ENCODE measurements around the gene CHAF1A. TPM values are rescaled to one million over a fixed set of nuclear protein-coding genes. Genes with fewer than 3 reads are reported as not detected.

Gene CHAF1A, protein sequence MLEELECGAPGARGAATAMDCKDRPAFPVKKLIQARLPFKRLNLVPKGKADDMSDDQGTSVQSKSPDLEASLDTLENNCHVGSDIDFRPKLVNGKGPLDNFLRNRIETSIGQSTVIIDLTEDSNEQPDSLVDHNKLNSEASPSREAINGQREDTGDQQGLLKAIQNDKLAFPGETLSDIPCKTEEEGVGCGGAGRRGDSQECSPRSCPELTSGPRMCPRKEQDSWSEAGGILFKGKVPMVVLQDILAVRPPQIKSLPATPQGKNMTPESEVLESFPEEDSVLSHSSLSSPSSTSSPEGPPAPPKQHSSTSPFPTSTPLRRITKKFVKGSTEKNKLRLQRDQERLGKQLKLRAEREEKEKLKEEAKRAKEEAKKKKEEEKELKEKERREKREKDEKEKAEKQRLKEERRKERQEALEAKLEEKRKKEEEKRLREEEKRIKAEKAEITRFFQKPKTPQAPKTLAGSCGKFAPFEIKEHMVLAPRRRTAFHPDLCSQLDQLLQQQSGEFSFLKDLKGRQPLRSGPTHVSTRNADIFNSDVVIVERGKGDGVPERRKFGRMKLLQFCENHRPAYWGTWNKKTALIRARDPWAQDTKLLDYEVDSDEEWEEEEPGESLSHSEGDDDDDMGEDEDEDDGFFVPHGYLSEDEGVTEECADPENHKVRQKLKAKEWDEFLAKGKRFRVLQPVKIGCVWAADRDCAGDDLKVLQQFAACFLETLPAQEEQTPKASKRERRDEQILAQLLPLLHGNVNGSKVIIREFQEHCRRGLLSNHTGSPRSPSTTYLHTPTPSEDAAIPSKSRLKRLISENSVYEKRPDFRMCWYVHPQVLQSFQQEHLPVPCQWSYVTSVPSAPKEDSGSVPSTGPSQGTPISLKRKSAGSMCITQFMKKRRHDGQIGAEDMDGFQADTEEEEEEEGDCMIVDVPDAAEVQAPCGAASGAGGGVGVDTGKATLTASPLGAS
- 100 to 1,000 TPM; 118 to 126 TPM for total RNA-seq

DNA sequence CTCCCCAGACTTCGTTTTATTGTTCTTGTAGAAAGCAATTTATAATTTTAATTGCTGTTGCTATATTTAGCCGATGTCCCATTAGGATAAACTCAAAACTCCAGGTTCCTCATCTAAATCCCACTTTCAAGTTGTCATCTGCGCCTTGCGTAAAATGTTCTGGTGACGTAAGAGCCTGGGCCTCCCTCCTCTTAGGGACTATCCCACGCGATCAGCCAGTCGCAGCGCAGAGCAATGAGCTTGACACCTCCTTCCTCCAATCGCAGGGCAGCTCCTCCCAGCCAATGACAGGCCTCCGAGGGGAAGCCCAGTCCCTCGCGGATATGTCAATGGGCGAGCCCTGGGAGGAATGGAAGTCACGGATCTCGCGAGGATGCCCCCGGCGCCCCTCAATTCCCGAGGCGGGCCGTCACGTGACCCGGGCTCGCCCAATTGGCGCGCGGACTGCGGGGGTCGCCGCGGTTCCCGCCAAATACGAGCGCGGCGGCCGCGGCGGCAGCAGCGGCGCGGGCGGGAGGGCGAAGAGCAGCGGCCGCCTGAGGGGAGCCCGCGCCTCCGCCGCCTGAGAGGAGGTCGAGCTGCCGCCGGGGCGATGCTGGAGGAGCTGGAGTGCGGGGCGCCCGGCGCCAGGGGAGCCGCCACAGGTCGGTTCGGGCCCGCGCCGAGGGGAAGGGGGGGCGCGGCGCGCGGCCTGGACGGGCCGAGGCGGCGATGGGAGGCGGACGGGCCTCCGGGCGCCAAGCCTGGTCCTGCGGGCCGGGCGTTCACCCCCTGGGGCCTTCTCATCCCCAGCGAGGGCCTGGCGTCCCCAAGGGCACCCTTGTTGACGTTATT lies at the start of gene CHAF1A:
TSS of gene CHAF1A (plus strand) at position 470 of the 834 bp plus-strand sequence. CDS start at position 593, 123 bp downstream.
- CTCF ChIA-PET, result interaction anchor here (0.6 to 3.3 kb wide), 13 partner anchors 25 to 414 kb away, joined by 3 to 34 read pairs (median 5); partner anchors contain the start of genes MPND and YJU2
- peaks cover 63% of the 10 kb centered on the region for H3K4me1 Mint-ChIP-seq
- peak within 1 kb of the TSS; percentile 97 for H3K27ac Mint-ChIP-seq
- H3K36me3 Mint-ChIP-seq, result peaks cover 34% of the 10 kb centered on the region
- no peaks in the 10 kb centered on the region for H3K27me3 Mint-ChIP-seq
- no peaks in the 10 kb centered on the region for H3K9me3 Mint-ChIP-seq (ENCODE audit: low read depth)
- H3K4me3 Mint-ChIP-seq, result peak within 1 kb of the TSS; percentile 94
- peak; percentile 93 for ATAC-seq
- peak; percentile 100 for DNase-seq

DNA sequence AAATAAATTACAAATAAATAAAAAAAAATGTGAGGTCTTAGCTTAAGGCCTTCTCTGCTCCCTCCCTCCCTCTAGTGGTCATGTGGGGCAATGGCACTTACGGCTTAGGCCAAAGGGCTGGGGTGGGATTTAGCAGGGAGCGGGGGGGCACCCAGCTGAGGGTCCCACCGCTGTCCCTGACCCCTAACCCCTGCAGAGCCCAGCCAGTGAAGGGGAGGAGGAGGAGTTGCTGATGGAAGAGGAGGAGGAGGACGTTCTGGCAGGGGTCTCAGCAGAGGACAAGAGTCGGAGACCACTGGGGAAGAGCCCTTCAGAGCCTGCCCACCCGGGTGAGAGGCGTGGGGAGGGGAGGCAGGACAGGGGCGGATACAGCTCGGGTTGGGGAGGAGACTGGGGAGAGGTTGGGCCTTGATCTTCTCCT lies 49.7 kb upstream of the CHAF1A start:
- no peak overlapping the region for H3K4me3 Mint-ChIP-seq
- H3K9me3 Mint-ChIP-seq (ENCODE audit: low read depth), result no peaks in the 10 kb centered on the region
- peak; percentile 76 for DNase-seq
- H3K27me3 Mint-ChIP-seq, result no peaks in the 10 kb centered on the region
- H3K4me1 Mint-ChIP-seq, result peaks cover 1% of the 10 kb centered on the region
- H3K27ac Mint-ChIP-seq, result no peak overlapping the region
- peak; percentile 69 for ATAC-seq
- H3K36me3 Mint-ChIP-seq, result no peaks in the 10 kb centered on the region
- CTCF ChIA-PET, result interaction anchor here (0.6 to 5.8 kb wide), 38 partner anchors 9 to 367 kb away, joined by 3 to 125 read pairs (median 6); partner anchors contain the start of genes CHAF1A, FSD1, MPND and SH3GL1

DNA sequence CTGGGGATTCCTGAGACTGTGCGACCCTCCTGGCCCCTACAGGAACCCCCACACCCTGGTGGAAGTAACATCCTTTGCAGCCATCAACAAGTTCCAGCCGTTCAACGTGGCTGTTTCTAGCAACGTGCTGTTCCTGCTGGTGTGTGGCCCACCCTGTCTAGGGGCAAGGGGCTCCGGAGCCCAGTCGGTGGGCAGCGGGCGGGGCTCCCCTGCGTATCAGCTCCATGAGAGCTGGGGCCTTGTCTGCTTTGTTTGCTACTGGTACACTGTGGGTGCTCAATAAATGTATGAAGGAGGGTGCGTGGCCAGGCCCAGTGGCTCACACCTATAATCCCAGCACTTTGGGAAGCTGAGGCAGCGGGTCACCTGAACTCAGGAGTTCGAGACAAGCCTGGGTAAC lies 48.2 kb upstream of the CHAF1A start:
- DNase-seq (no peak), ATAC-seq (no peak)
- Mint-ChIP-seq H3K4me3 (no peak overlapping the region), H3K36me3 (no peaks in the 10 kb centered on the region), H3K9me3 (ENCODE audit: low read depth) (no peaks in the 10 kb centered on the region), H3K27me3 (no peaks in the 10 kb centered on the region), H3K27ac (no peak overlapping the region), H3K4me1 (peaks cover 1% of the 10 kb centered on the region)
- CTCF ChIA-PET, result interaction anchor here (2.6 to 5.8 kb wide), 3 partner anchors 11 to 88 kb away, joined by 9 to 125 read pairs (median 46); partner anchors contain the start of genes MPND and STAP2

DNA sequence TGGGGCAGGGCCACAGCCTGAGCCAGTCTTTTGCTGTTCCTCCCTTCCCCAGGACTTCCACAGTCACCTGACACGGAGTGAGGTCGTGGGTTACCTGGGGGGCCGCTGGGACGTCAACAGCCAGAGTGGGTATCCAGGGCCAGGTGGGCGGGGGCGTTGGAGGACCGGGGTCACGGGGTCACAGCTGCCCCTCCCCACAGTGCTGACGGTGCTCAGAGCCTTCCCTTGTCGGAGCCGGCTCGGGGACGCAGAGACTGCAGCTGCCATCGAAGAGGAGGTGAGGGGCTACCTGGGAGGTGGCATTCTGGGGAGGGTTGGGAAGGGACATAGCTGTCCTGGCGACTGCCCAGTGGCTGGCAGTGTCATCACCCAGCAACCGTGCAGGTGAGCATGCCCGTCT lies 47.5 kb upstream of the CHAF1A start:
- H3K27me3 Mint-ChIP-seq, result no peaks in the 10 kb centered on the region
- H3K9me3 Mint-ChIP-seq (ENCODE audit: low read depth), result no peaks in the 10 kb centered on the region
- H3K27ac Mint-ChIP-seq, result no peak overlapping the region
- CTCF ChIA-PET, result interaction anchor here (3.6 to 5.8 kb wide), 2 partner anchors 12 to 89 kb away, joined by 46 to 125 read pairs; partner anchors contain the start of gene MPND
- H3K4me1 Mint-ChIP-seq, result peaks cover 1% of the 10 kb centered on the region
- H3K4me3 Mint-ChIP-seq, result no peak overlapping the region
- H3K36me3 Mint-ChIP-seq, result no peaks in the 10 kb centered on the region
- no peak for DNase-seq
- no peak for ATAC-seq

DNA sequence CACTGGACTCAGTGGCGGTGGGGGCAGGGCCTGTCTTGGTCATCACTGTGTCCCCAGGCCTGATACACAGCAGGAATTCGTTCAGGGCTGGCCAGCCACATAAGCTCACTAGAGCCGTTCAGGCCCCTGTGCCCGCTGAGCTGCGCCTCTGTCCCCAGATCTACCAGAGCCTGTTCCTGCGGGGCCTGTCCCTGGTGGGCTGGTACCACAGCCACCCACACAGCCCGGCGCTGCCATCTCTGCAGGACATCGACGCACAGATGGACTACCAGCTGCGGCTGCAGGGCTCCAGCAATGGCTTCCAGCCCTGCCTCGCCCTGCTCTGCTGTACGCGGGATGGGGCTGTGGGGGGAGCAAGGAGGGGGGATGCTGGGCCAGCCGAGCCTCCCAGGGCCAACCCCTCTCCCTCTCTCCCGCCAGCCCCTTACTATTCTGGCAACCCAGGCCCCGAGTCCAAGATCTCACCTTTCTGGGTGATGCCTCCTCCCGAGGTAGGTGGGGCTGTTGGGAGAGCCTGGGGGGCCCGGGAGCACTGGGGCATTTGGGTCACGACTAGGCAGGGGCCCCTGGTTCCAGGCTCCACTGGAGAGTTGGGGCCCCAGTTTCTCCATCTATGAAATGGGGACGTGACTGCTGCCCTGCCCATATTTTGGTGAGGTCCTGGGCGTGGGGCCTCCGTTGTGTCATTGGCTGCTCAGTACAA lies 45.2 kb upstream of the CHAF1A start:
- ATAC-seq (no peak), DNase-seq (no peak)
- Mint-ChIP-seq H3K27me3 (no peaks in the 10 kb centered on the region), H3K27ac (no peak overlapping the region), H3K36me3 (peaks cover 3% of the 10 kb centered on the region), H3K9me3 (ENCODE audit: low read depth) (no peaks in the 10 kb centered on the region), H3K4me1 (peaks cover 1% of the 10 kb centered on the region), H3K4me3 (no peak overlapping the region)
- CTCF ChIA-PET, result interaction anchor here (1.6 to 1.9 kb wide), 2 partner anchors 43 to 90 kb away, joined by 4 to 8 read pairs; partner anchors contain the start of gene SH3GL1

DNA sequence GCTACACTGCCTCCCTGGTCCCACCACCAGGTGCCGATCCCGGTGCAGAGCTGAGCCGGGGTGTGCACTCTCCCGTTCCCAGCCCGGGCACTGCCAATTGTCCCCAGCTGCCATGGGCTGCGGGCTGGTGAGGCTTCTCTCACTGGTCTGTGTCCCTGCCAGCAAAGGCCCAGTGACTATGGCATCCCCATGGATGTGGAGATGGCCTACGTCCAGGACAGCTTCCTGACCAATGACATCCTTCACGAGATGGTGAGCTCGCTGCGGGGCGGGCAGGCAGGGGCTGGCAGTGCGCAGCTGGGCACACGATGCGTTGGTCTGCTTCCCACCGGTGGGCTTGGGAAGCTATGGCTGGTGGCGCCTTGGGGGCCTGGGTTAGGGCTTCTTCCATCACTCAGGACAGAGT lies 44.5 kb upstream of the CHAF1A start:
- Mint-ChIP-seq H3K27me3 (no peaks in the 10 kb centered on the region), H3K4me1 (no peaks in the 10 kb centered on the region), H3K4me3 (no peak overlapping the region), H3K36me3 (peaks cover 3% of the 10 kb centered on the region), H3K27ac (no peak overlapping the region), H3K9me3 (ENCODE audit: low read depth) (no peaks in the 10 kb centered on the region)
- DNase-seq (no peak), ATAC-seq (no peak)
- CTCF ChIA-PET, result interaction anchor here (1.2 to 2.9 kb wide), 4 partner anchors 11 to 91 kb away, joined by 3 to 12 read pairs (median 4); partner anchors contain the start of gene SH3GL1

DNA sequence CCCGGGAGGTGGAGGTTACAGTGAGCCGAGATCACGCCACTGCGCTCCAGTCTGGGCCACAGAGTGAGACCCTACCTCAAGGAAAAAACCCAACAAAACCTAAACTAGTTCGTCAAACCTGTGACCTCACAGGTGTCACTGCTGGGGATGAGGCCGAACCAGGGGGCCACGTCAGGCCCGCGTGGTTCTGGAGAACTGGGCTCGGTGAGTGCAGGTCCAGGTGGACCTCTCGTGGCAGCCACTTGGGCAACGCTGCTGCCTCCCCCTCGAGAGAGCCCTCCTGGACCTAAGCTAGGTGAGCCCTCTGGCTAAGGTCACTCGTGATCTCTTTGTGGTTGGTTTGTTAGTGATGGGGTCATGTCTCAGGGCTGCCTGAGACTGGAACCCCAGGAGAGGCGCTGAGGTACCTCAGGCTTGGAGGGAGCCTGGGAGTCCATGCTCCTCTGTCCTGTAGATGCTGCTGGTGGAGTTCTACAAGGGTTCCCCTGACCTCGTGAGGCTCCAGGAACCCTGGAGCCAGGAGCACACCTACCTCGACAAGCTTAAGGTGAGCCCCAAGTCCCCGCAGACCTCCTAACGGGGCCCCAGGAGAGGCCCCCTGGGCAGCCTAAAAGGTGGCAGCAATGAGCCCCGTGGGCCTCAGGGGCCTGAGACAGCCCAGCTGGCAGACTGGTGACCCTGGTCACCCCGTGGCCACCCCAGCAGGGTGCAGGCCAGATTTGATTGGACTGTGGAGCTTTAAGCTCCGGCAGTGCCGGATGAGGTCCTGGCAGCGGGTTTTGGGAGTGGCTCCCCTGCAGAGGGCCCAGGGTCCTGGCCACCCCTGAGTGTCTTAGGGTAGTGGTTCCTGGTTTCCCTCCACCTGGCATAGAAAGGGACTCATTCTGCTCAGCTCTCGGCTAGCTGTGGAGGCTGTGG lies 43.5 kb upstream of the CHAF1A start:
- DNase-seq (no peak), ATAC-seq (no peak)
- CTCF ChIA-PET, result interaction anchor here (1.2 to 2.9 kb wide), 4 partner anchors 10 to 92 kb away, joined by 3 to 12 read pairs (median 4); partner anchors contain the start of gene SH3GL1
- Mint-ChIP-seq H3K27ac (no peak overlapping the region), H3K4me1 (no peaks in the 10 kb centered on the region), H3K9me3 (ENCODE audit: low read depth) (no peaks in the 10 kb centered on the region), H3K4me3 (no peak overlapping the region), H3K36me3 (peaks cover 3% of the 10 kb centered on the region), H3K27me3 (no peaks in the 10 kb centered on the region)

DNA sequence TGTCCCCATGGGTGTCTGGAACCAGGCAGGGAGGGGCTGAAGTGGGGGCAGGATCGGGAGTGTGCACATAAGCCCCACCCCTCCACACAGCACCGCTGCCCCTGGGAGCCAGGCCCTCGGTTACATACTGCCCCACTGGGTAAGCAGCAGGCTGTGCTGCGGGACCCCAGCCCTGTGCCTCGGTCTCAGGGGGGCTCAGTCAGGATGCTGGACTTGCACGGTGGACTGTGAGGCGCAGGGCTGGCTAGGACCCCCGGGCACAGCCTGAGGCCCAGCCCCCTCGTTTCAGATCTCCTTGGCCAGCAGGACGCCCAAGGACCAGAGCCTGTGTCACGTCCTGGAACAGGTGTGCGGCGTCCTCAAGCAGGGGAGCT lies 42.8 kb upstream of the CHAF1A start:
- Mint-ChIP-seq H3K4me3 (no peak overlapping the region), H3K27me3 (no peaks in the 10 kb centered on the region), H3K9me3 (ENCODE audit: low read depth) (no peaks in the 10 kb centered on the region), H3K27ac (no peak overlapping the region), H3K36me3 (peaks cover 3% of the 10 kb centered on the region), H3K4me1 (no peaks in the 10 kb centered on the region)
- ATAC-seq (no peak), DNase-seq (no peak)
- CTCF ChIA-PET, result interaction anchor here (2.9 kb wide), 1 partner anchor 92 kb away, joined by 12 read pairs; no protein-coding TSS in a partner anchor

DNA sequence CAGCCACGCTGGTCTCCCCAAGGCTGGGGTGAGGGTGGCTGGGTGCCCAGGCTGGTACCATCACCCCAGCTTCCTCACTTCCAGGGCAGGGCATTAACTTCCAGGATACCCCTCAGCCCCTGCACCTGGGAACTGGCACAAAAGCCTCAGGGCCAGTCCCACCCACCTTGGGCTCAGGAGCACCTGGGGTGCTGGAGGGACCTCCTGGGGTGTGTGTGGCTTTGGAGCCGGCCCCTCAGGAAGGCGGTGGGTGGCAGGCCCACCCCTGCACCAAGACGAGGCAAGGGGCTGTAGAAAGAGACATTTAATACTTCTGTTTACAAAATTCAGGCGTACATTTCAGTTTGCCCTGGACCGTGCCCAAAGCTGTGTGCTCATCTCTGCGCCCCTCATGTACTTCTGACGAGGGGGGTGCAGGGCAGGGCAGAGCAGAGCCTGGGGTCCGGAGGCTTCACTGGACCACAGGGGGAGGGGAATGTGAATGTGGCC lies 42.3 kb upstream of the CHAF1A start:
- CTCF ChIA-PET, result interaction anchor here (1.8 to 2.9 kb wide), 2 partner anchors 40 to 93 kb away, joined by 4 to 12 read pairs; partner anchors contain the start of gene SH3GL1
- DNase-seq (no peak), ATAC-seq (no peak)
- Mint-ChIP-seq H3K36me3 (peaks cover 3% of the 10 kb centered on the region), H3K4me3 (no peak overlapping the region), H3K27ac (no peak overlapping the region), H3K4me1 (no peaks in the 10 kb centered on the region), H3K27me3 (no peaks in the 10 kb centered on the region), H3K9me3 (ENCODE audit: low read depth) (no peaks in the 10 kb centered on the region)

DNA sequence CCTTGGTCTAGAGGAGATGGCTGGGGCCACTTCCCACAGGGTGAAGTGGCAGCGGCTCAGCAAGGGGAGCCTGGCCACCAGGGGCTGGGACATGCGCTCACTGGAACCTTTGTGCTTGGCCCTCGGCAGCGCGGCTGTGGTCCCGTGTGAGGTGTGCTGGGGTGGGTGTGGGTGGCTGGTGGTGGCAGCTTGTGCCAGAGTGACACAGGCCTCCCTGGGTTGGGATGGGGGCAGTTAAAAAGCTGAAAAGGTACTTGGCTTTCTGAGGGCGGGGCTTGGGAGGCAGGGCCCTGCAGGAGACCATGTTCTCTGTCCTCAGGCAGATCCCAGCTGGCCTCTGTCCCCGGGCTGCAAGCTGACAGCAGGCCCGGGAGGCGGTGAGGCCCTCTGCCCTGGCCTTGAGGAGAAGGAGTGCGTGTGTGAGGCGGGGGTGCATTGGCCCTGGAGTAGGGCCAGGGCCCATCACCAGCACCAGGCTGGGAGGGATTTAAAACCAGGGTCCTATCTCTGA lies 41.7 kb upstream of the CHAF1A start:
- H3K27me3 Mint-ChIP-seq, result no peaks in the 10 kb centered on the region
- H3K27ac Mint-ChIP-seq, result no peak overlapping the region
- no peaks in the 10 kb centered on the region for H3K9me3 Mint-ChIP-seq (ENCODE audit: low read depth)
- DNase-seq (no peak), ATAC-seq (no peak)
- no peak overlapping the region for H3K4me3 Mint-ChIP-seq
- peaks cover 3% of the 10 kb centered on the region for H3K36me3 Mint-ChIP-seq
- CTCF ChIA-PET, result interaction anchor here (1.8 to 2.9 kb wide), 3 partner anchors 8 to 94 kb away, joined by 4 to 13 read pairs (median 12); partner anchors contain the start of gene SH3GL1
- H3K4me1 Mint-ChIP-seq, result no peaks in the 10 kb centered on the region

Data from activated CD8-positive, alpha-beta memory T cell treated with anti-CD3 and anti-CD28 coated beads, Interleukin-2, amount 10 ng/mL, durations not matched to agents 7 days and 5 days (primary cell).